Ovary (tissue), 9 donors: ENCODE data around the gene LRRN4CL. TPM values are rescaled to one million over a fixed set of nuclear protein-coding genes. Genes with fewer than 3 reads are reported as not detected.

Experiments used
- DNase-seq, 5 donors: peaks; one replicate each; pipeline ENCODE4 v3.0.0-alpha.2; 2019 to 2020
- H3K27ac ChIP-seq, 2 donors: fragments of 200-600 bp; one replicate each; pipeline versions ENCODE4 v1.5.1 to v1.8.0; 2019 to 2022
- H3K27me3 ChIP-seq: fragments of 200-600 bp; one replicate; pipeline ENCODE4 v1.8.0; 2022
- H3K36me3 ChIP-seq: fragments of 200-600 bp; sonication (generic); one replicate; pipeline ENCODE4 v1.5.1; 2019
- H3K4me1 ChIP-seq: one replicate; pipeline ENCODE4 v1.8.1; 2013; ENCODE audit warnings: mild to moderate bottlenecking, moderate library complexity; ENCODE audit not compliant: insufficient read depth
- H3K4me3 ChIP-seq: fragments of 200-600 bp; sonication (generic); one replicate; pipeline ENCODE4 v1.5.1; 2017
- H3K9me3 ChIP-seq, 2 donors: fragments of 200-600 bp in 1 of 2; sonication (generic) in 1 of 2; one replicate each; pipeline versions ENCODE4 v1.5.1 to v1.8.1; 2013 to 2019; ENCODE audit warnings: mild to moderate bottlenecking in 1 of 2, moderate library complexity in 1 of 2
- EP300 ChIP-seq: sonication (generic); formaldehyde crosslinking; IDR thresholded peaks from one replicate; pipeline ENCODE4 v1.6.1; 2017; ENCODE audit warnings: antibody characterized with exemption
- POLR2A ChIP-seq: fragments of 450-650 bp; IDR thresholded peaks from one replicate; pipeline ENCODE4 v1.6.1; 2017; ENCODE audit warnings: antibody characterized with exemption, mild to moderate bottlenecking, moderate library complexity
- WGBS, 3 donors: extraction: QIAGEN DNeasy Blood & Tissue Kit in 1 of 3; methylation state at CpG; one replicate each; pipeline versions ENCODE4 v1.1.5 to v1.1.7; 2013 to 2017; 5-methylcytosine and 5-hydroxymethylcytosine counted together
- intact Hi-C, 4 donors: fragments of 100-400 bp; cut with DNase I; formaldehyde crosslinking; loops; one replicate each; pipeline versions ENCODE4 v1.11.0 to v1.15.1; 2022 to 2023
- polyA plus RNA-seq, 2 donors: library from polyadenylated mRNA; stranded (reverse); fragments of 200-250 nt in 1 of 2; fragments of 350-450 nt in 1 of 2; fragmentation: Illumina TruSeq in 1 of 2; extraction: RNeasy Lipid Tissue Mini Kit (QIAGEN cat#74804) in 1 of 2; gene quantifications; one replicate each; pipeline ENCODE4 v1.2.3, GENCODE V29; 2013 to 2014
- total RNA-seq, 7 donors: library from RNA; depleted of rRNA in 2 of 7; stranded (reverse); fragments of >200 nt in 2 of 7; fragmentation: NEBNext Ultra II Directional in 3 of 7; extraction: Animal tissue kit (Norgen Biotek cat#: 25700) in 3 of 7; gene quantifications; one replicate each; pipeline versions ENCODE4 v1.1.0 to v1.2.4, GENCODE V29; 2016 to 2023
- TF ChIP-seq, protein P1 (sequence below), 3 donors: fragments of 450-650 bp in 2 of 3; fragments of 200-600 bp in 1 of 3; IDR thresholded peaks; one replicate each; pipeline versions ENCODE4 v1.5.1 to v1.8.0; 2016 to 2022; ENCODE audit warnings: antibody characterized with exemption in 3 of 3, mild to moderate bottlenecking in 1 of 3
- donor health status: DM: no; HTN: no; CAD: no; lungs with moderate emphysema.
- donor health status: DM: no; HTN: no; CAD: no.
- donor health status: Bipolar disorder and iron deficiency.
- donor health status: DM: yes; HTN: yes; CAD: no.
- donor health status: DM: no; HTN: no; CAD: no.
- donor health status: DM: yes; HTN: yes; CAD: no.

Gene LRRN4CL
- total and polyA plus RNA-seq, 9 donors, result 18.5 to 38.6 (median 25.5) TPM

DNA sequence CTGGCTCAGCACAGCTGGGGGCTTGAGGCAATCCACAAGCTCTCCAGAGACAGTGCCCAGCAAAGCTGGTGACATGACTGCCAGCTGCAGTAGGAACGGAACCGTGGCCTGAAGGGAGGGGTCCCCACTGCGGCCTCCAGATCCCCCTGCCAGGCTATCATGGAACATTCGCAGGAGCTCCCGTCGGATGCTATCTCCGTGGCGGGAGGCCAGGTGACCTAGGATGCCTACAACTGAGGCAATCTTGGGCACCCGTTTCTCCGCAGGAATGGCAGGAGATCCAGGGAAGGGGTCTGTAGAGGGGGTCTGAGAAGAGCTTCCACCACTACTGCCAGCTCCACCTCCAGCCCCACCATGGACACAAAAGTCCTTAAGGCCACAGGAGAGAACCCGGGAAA is 40.4 kb downstream of the LRRN4CL start:
- TF ChIP-seq POLR2A (no peak), EP300 (no peak)
- TF ChIP-seq, protein P1, sequence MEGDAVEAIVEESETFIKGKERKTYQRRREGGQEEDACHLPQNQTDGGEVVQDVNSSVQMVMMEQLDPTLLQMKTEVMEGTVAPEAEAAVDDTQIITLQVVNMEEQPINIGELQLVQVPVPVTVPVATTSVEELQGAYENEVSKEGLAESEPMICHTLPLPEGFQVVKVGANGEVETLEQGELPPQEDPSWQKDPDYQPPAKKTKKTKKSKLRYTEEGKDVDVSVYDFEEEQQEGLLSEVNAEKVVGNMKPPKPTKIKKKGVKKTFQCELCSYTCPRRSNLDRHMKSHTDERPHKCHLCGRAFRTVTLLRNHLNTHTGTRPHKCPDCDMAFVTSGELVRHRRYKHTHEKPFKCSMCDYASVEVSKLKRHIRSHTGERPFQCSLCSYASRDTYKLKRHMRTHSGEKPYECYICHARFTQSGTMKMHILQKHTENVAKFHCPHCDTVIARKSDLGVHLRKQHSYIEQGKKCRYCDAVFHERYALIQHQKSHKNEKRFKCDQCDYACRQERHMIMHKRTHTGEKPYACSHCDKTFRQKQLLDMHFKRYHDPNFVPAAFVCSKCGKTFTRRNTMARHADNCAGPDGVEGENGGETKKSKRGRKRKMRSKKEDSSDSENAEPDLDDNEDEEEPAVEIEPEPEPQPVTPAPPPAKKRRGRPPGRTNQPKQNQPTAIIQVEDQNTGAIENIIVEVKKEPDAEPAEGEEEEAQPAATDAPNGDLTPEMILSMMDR (IDR thresholded peaks at IDR 0.05), result no peak

DNA sequence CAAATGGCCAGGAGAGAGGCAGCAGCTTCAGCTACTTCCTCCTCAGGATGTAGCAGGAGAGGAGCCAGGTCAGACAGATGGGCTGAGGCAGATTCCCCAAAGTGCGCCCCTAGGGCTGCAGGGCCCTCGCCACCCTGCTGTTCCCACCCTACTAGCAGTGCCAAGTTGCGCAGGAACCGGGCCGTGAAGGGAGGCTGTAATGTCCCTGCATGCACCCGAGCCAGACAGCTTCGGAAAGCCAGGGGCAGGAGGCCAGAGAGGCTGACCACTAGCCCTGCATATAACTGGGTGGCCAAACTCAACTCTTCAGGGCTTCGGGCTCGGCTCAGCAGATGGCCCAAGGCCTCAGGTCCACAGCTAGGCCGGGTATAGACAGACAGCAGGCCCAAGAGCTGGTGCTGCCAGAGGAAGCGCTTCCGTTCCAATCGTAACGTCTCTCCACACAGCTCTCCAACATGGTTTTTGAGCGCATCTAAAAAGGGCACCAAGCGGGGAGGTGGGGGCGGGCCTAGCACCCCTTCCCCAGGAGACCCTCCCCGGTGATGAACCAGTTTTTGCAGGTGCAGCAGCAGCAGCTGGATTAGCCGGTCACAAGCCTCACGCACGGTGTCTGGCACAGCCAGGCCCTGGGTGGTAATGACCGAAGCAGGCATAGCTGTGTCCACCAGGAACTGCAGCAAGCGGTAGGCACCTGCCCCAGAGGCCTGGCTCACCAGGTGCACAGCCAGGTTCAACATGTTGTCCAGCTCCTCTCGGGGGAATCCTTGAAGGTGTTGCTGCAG is 41.0 kb downstream of the LRRN4CL start:
- Histone ChIP-seq H3K36me3 (peaks cover 2% of the 10 kb centered on the region), H3K9me3 (no peaks in the 10 kb centered on the region), H3K27ac (no peak overlapping the region), H3K4me3 (no peak overlapping the region), H3K4me1 (peaks cover 6% of the 10 kb centered on the region), H3K27me3 (no peaks in the 10 kb centered on the region)
- intact Hi-C loops, result no loop called here
- WGBS, 3 donors, result 83 to 89% (median 88%) methylated on average over 22 to 24 of the region's 24 CpGs
- DNase-seq, result no peak
- TF ChIP-seq EP300 (no peak), POLR2A (no peak)
- TF ChIP-seq, protein P1 (IDR thresholded peaks at IDR 0.05), result no peak

More for the DNA sequence above, 40.4 kb downstream of the LRRN4CL start:
- Histone ChIP-seq H3K36me3 (peaks cover 2% of the 10 kb centered on the region), H3K27ac (no peak overlapping the region), H3K9me3 (no peaks in the 10 kb centered on the region), H3K4me1 (peaks cover 6% of the 10 kb centered on the region), H3K27me3 (no peaks in the 10 kb centered on the region), H3K4me3 (no peak overlapping the region)
- WGBS, 3 donors, result 78 to 89% (median 80%) methylated on average over 11 of the region's 11 CpGs
- intact Hi-C loops, result no loop called here
- no peak for DNase-seq

DNA sequence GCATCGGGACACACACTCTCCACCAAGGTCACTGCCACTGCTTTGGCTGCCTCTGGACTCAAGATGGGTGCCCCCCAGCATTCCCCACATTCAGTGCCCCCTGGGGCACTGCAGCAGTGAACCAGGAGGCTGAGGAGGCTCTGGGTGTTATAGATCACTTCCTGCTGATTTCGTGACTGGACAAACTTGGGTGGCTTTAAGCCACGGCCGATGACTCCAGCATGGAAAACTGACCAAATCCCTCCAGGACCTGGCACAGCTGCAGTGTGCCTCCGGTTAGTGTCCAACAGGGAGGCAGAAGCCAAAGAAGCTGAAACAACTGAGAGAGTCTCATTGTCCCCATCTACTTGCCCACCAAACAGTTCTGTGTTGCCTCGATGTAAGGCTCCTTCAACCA is 41.7 kb downstream of the LRRN4CL start:
- Histone ChIP-seq H3K27ac (no peak overlapping the region), H3K4me3 (no peak overlapping the region), H3K9me3 (no peaks in the 10 kb centered on the region), H3K4me1 (peaks cover 6% of the 10 kb centered on the region), H3K36me3 (peaks cover 2% of the 10 kb centered on the region), H3K27me3 (no peaks in the 10 kb centered on the region)
- intact Hi-C loops, result loop anchor here in 1 of 4 donors (2.0 kb wide), 1 partner anchor 25 kb away; no protein-coding TSS in a partner anchor
- 58 to 77% (median 66%) methylated on average over 6 of the region's 6 CpGs for WGBS, 3 donors
- DNase-seq, result no peak
- TF ChIP-seq, protein P1 (IDR thresholded peaks at IDR 0.05), result no peak
- TF ChIP-seq POLR2A (no peak), EP300 (no peak)

DNA sequence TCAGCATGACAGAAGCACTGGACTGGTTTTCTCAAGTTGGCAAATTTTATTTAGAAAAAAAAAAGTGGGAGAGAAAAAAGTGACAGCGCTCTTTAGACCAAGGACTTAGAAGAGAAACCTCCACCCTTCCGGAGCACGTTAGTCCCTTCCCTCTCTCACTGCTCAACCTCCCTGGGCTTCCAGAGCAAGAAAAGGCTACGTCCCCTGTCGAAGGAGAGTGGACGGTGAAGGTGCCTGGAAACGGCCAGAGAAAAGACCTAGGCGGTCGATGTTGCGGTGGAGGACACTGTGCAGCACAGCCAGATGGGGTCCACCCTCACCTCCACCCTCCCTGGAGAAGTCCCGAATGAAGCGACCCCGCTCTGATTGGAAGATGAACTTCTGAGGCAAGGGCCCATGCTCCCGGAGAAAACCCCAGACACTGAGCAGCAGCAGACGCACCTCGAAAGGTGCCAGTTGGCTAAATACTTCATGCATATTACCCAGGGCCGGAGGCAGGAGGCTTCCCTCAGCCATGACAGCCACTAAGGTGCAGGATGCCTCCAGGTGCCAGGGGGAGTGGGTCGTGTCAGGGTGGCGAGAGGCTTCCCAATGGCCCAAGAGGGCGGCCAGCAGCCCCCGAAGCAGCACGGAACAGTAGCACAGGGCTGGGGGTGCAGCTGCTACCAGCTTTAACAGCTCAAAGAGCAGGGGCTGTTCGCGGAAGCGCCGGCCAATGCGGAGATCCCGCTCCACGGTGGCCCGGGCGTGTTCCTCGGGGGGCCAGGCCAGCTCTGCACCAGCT is 42.3 kb downstream of the LRRN4CL start:
- intact Hi-C loops, result loop anchor here in 1 of 4 donors (2.0 kb wide), 1 partner anchor 24 kb away; no protein-coding TSS in a partner anchor
- H3K36me3 ChIP-seq, result peaks cover 2% of the 10 kb centered on the region
- H3K4me3 ChIP-seq, result no peak overlapping the region
- peak in 1 of 5 donors; percentile 54 for DNase-seq
- 50 to 56% (median 53%) methylated on average over 32 of the region's 32 CpGs for WGBS, 3 donors
- TF ChIP-seq, protein P1 (IDR thresholded peaks at IDR 0.05), result no peak
- no peak for TF ChIP-seq POLR2A
- TF ChIP-seq EP300, result no peak
- no peaks in the 10 kb centered on the region for H3K27me3 ChIP-seq
- H3K4me1 ChIP-seq, result peaks cover 4% of the 10 kb centered on the region
- H3K9me3 ChIP-seq, result no peaks in the 10 kb centered on the region
- H3K27ac ChIP-seq, result no peak overlapping the region
